IMR-90 (cell line): ENCODE data around the gene SOBP. TPM values are rescaled to one million over a fixed set of nuclear protein-coding genes. Genes with fewer than 3 reads are reported as not detected.

Experiments
- ATAC-seq: fragments of 200-7000 bp; cut with Tn5 transposase; 2 replicates; pipeline ENCODE4 v1.9.1; 2020; ENCODE audit warnings: low read depth, mild to moderate bottlenecking, moderate library complexity
- BruUV-seq: library from RNA; stranded (reverse); fragments of 400-500 nt; replicated peaks from 2 replicates; lab custom pipeline; 2021; lab: Mats Ljungman, UMichigan
- CTCF ChIA-PET: fragments of 300-600 bp; formaldehyde crosslinking; extraction: SDS; loops from one replicate; lab custom pipeline; 2021; ENCODE audit warnings: antibody characterized with exemption; lab: Yijun Ruan, JAX
- POLR2A ChIA-PET: fragments of 300-600 bp; sonication (Branson Sonifier 250); formaldehyde crosslinking; loops from one replicate; lab custom pipeline; 2022; ENCODE audit warnings: antibody characterized with exemption; ENCODE audit not compliant: unreplicated experiment; lab: Charles Lee
- DNase-seq: peaks from one replicate; pipeline ENCODE4 v3.0.0; 2013
- H2AFZ ChIP-seq: replicated peaks from 2 replicates; pipeline ENCODE3; 2013; ENCODE audit warnings: low read length, mild to moderate bottlenecking; ENCODE audit not compliant: poor library complexity
- H2AK5ac ChIP-seq: 2 replicates; pipeline ENCODE4 v1.6.1; 2013; ENCODE audit warnings: low read depth, low read length, inconsistent platforms
- H2AK9ac ChIP-seq: replicated peaks from 2 replicates; pipeline ENCODE3; 2013; ENCODE audit warnings: mild to moderate bottlenecking, low read depth, low read length, moderate library complexity; ENCODE audit not compliant: poor library complexity
- H2BK120ac ChIP-seq: 2 replicates; pipeline ENCODE4 v1.6.1; 2013; ENCODE audit warnings: low read depth, low read length, inconsistent platforms
- H2BK15ac ChIP-seq: 3 replicates; pipeline ENCODE4 v1.6.1; 2013; ENCODE audit warnings: low read depth, low read length, inconsistent platforms
- H2BK20ac ChIP-seq: 2 replicates; pipeline ENCODE4 v1.6.1; 2013; ENCODE audit warnings: low read depth, mild to moderate bottlenecking, inconsistent platforms, low read length, moderate library complexity
- H2BK5ac ChIP-seq: 2 replicates; pipeline ENCODE4 v1.6.1; 2013; ENCODE audit warnings: mild to moderate bottlenecking, low read depth, low read length, inconsistent platforms; ENCODE audit not compliant: poor library complexity, severe bottlenecking
- H3K14ac ChIP-seq: replicated peaks from 2 replicates; pipeline ENCODE4 v1.6.1; 2013; ENCODE audit warnings: low read depth, low read length, inconsistent platforms
- H3K18ac ChIP-seq: 2 replicates; pipeline ENCODE4 v1.6.1; 2013; ENCODE audit warnings: low read depth, low read length, control low read depth
- H3K23ac ChIP-seq: 2 replicates; pipeline ENCODE4 v1.6.1; 2013; ENCODE audit warnings: low read depth, low read length, inconsistent platforms
- H3K27ac ChIP-seq: 2 replicates; pipeline ENCODE4 v1.5.1; 2013; ENCODE audit warnings: mild to moderate bottlenecking, control low read depth, low read length; ENCODE audit not compliant: insufficient read depth
- H3K27me3 ChIP-seq: 2 replicates; pipeline ENCODE4 v1.6.1; 2013; ENCODE audit warnings: low read length; ENCODE audit not compliant: control insufficient read depth, insufficient read depth
- H3K36me3 ChIP-seq: 2 replicates; pipeline ENCODE4 v1.6.1; 2013; ENCODE audit warnings: low read length, mixed read lengths; ENCODE audit not compliant: control insufficient read depth, insufficient read depth
- H3K4ac ChIP-seq: 2 replicates; pipeline ENCODE4 v1.6.1; 2013; ENCODE audit warnings: low read depth, low read length, inconsistent platforms
- H3K4me1 ChIP-seq: 2 replicates; pipeline ENCODE4 v1.6.1; 2013; ENCODE audit warnings: low read length, mixed read lengths; ENCODE audit not compliant: control insufficient read depth, insufficient read depth
- H3K4me2 ChIP-seq: 2 replicates; pipeline ENCODE4 v1.6.1; 2013; ENCODE audit warnings: low read depth, mild to moderate bottlenecking, control low read depth, low read length, moderate library complexity
- H3K4me3 ChIP-seq: 2 replicates; pipeline ENCODE4 v1.5.1; 2013; ENCODE audit warnings: low read depth, mild to moderate bottlenecking, control low read depth, low read length, moderate library complexity; ENCODE audit not compliant: insufficient read depth
- H3K56ac ChIP-seq: 2 replicates; pipeline ENCODE4 v1.6.1; 2013; ENCODE audit warnings: low read length, inconsistent platforms; ENCODE audit not compliant: insufficient read depth; ENCODE audit errors: extremely low read depth
- H3K79me1 ChIP-seq, 2 experiments: 2 replicates each; pipeline ENCODE4 v1.6.1; 2013; ENCODE audit warnings: low read length in 2 of 2, inconsistent platforms in 1 of 2, low read depth in 1 of 2
- H3K9ac ChIP-seq: 2 replicates; pipeline ENCODE4 v1.6.1; 2013; ENCODE audit warnings: low read depth, low read length, control low read depth
- H3K9me1 ChIP-seq: 2 replicates; pipeline ENCODE4 v1.6.1; 2013; ENCODE audit warnings: low read length, inconsistent platforms; ENCODE audit not compliant: insufficient read depth
- H3K9me3 ChIP-seq: 2 replicates; pipeline ENCODE4 v1.6.1; 2013; ENCODE audit warnings: low read length; ENCODE audit not compliant: control insufficient read depth, insufficient read depth
- H4K20me1 ChIP-seq: 2 replicates; pipeline ENCODE4 v1.6.1; 2013; ENCODE audit warnings: low read length, inconsistent platforms; ENCODE audit not compliant: insufficient read depth
- H4K5ac ChIP-seq: 2 replicates; pipeline ENCODE4 v1.6.1; 2013; ENCODE audit warnings: mild to moderate bottlenecking, low read depth, low read length, control low read depth
- H4K8ac ChIP-seq, 2 experiments: 2 replicates each; pipeline ENCODE4 v1.6.1; 2013; ENCODE audit warnings: low read depth in 2 of 2, low read length in 2 of 2, control low read depth in 1 of 2, inconsistent platforms in 1 of 2
- H4K91ac ChIP-seq: 2 replicates; pipeline ENCODE4 v1.6.1; 2013; ENCODE audit warnings: low read depth, low read length, inconsistent platforms; ENCODE audit not compliant: insufficient read depth
- MAFK ChIP-seq: IDR thresholded peaks from 2 replicates; pipeline ENCODE4 v1.6.1; 2012; ENCODE audit warnings: low read depth, low read length, improper control_type of control experiment
- MAZ ChIP-seq: IDR thresholded peaks from 2 replicates; pipeline ENCODE4 v1.6.1; 2012; ENCODE audit warnings: low read depth, mild to moderate bottlenecking, low read length, improper control_type of control experiment, moderate library complexity, borderline replicate concordance
- RFX5 ChIP-seq: IDR thresholded peaks from 2 replicates; pipeline ENCODE4 v1.8.0; 2012; ENCODE audit warnings: low read depth, mild to moderate bottlenecking, low read length, moderate library complexity
- SMC3 ChIP-seq: fragments of 150-350 bp; IDR thresholded peaks from 2 replicates; pipeline ENCODE4 v1.6.1; 2016; ENCODE audit warnings: low read depth, mild to moderate bottlenecking, antibody characterized with exemption, low read length, moderate library complexity
- WGBS, 2 experiments: methylation state at CpG; one replicate each; pipeline versions ENCODE4 v1.1.5 to v1.1.7; 2013; ENCODE audit warnings: missing lambda C conversion rate in 2 of 2; ENCODE audit not compliant: insufficient read length in 1 of 2; ENCODE audit errors: extremely low coverage in 2 of 2; 5-methylcytosine and 5-hydroxymethylcytosine counted together
- dilution Hi-C: fragments of 300-500 bp; cut with HindIII; formaldehyde crosslinking; loops from one replicate; pipeline ENCODE4 v1.14.3; 2018; ENCODE audit warnings: low sequenced_read_pairs; ENCODE audit not compliant: unreplicated experiment
- in situ Hi-C: fragments of 300-500 bp; cut with MboI; formaldehyde crosslinking; loops from 3 replicates; pipeline ENCODE4 v1.14.3; 2019; ENCODE audit warnings: low sequenced_read_pairs, inconsistent platforms, mixed read lengths
- intact Hi-C: fragments of 100-400 bp; cut with micrococcal nuclease; formaldehyde crosslinking; loops from 2 replicates; pipeline ENCODE4 v1.10.0; 2022
- polyA plus RNA-seq, 3 experiments: library from polyadenylated mRNA; depleted of rRNA; stranded (reverse); fragments of >200 nt; gene quantifications; 2 replicates each; pipeline ENCODE4 v1.2.3, GENCODE V29; 2012; ENCODE audit warnings: low replicate concordance in 1 of 3
- total RNA-seq: library from RNA; depleted of rRNA; stranded (reverse); fragments of >200 nt; gene quantifications from 2 replicates; pipeline ENCODE4 v1.2.3, GENCODE V29; 2012
- TF ChIP-seq, protein P1 (sequence below): conservative IDR thresholded peaks from 2 replicates; pipeline ENCODE4 v1.5.1; 2012; ENCODE audit warnings: mild to moderate bottlenecking, low read depth, low read length, improper control_type of control experiment

The SOBP gene
- total and polyA plus RNA-seq, 2 of the 4 experiments (the other 2 are of a cell fraction): 0.60 to 0.72 TPM

DNA sequence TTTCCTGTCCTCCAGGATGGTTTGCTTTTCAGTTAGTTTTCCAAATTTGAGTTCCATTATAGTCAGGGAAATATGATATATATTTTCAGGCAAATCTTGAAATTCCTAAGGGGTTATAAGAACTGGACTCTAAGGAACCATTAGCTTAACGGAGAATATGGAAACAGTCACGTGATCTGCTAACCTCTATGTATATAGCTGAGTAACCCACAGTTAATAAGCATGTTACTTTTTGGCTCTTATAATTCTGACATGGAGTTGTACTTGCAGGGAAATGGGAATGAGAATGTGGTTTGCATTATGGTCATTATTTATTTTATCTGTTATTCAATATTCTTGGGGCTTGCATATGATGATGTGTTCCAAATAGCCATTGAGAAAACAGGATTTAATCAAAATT is 23.3 kb downstream of the SOBP start:
- no peak overlapping the region for H3K18ac ChIP-seq
- no peak overlapping the region for H3K14ac ChIP-seq
- TF ChIP-seq, protein P1, sequence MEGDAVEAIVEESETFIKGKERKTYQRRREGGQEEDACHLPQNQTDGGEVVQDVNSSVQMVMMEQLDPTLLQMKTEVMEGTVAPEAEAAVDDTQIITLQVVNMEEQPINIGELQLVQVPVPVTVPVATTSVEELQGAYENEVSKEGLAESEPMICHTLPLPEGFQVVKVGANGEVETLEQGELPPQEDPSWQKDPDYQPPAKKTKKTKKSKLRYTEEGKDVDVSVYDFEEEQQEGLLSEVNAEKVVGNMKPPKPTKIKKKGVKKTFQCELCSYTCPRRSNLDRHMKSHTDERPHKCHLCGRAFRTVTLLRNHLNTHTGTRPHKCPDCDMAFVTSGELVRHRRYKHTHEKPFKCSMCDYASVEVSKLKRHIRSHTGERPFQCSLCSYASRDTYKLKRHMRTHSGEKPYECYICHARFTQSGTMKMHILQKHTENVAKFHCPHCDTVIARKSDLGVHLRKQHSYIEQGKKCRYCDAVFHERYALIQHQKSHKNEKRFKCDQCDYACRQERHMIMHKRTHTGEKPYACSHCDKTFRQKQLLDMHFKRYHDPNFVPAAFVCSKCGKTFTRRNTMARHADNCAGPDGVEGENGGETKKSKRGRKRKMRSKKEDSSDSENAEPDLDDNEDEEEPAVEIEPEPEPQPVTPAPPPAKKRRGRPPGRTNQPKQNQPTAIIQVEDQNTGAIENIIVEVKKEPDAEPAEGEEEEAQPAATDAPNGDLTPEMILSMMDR: no peak
- TF ChIP-seq RFX5 (no peak), MAZ (no peak), MAFK (no peak), SMC3 (no peak)
- in situ Hi-C loops (no loop called here), dilution Hi-C loops (no loop called here), intact Hi-C loops (no loop called here)
- no peak overlapping the region for H2BK5ac ChIP-seq
- H3K9ac ChIP-seq: no peak overlapping the region
- no peak overlapping the region for H2BK15ac ChIP-seq
- peaks cover 3% of the 10 kb centered on the region; the same call in 1 of the 2 replicates for H3K9me1 ChIP-seq
- no peak overlapping the region for H3K4me3 ChIP-seq
- no peak overlapping the region for H3K4ac ChIP-seq
- CTCF ChIA-PET: no interaction called here
- H4K5ac ChIP-seq: no peak overlapping the region
- H3K56ac ChIP-seq: no peak overlapping the region
- no peaks in the 10 kb centered on the region for H3K4me1 ChIP-seq
- no peak overlapping the region for H4K8ac ChIP-seq
- H3K27ac ChIP-seq: no peak overlapping the region
- H4K20me1 ChIP-seq: no peaks in the 10 kb centered on the region
- H3K4me2 ChIP-seq: no peak overlapping the region
- no peak overlapping the region for H2BK120ac ChIP-seq
- H4K91ac ChIP-seq: no peak overlapping the region
- POLR2A ChIA-PET: no interaction called here
- no TSS peak for BruUV-seq
- WGBS, 2 experiments: no CpG with 5 or more reads among the region's 2 CpGs
- no peak overlapping the region for H2BK20ac ChIP-seq
- no peak overlapping the region for H2AFZ ChIP-seq
- H3K23ac ChIP-seq: no peak overlapping the region
- H3K27me3 ChIP-seq: no peaks in the 10 kb centered on the region
- H2AK5ac ChIP-seq: no peak overlapping the region
- no peaks in the 10 kb centered on the region for H3K79me1 ChIP-seq
- no peak overlapping the region for H2AK9ac ChIP-seq
- no peak for DNase-seq
- H3K36me3 ChIP-seq: no peaks in the 10 kb centered on the region; the same call in 1 of the 2 replicates
- no peaks in the 10 kb centered on the region for H3K9me3 ChIP-seq
- ATAC-seq: no peak
